Stimulated activated naive CD8-positive, alpha-beta T cell treated with anti-CD3 and anti-CD28 coated beads, Interleukin-15, Interleukin-2, amounts not matched to agents 100 ng/mL and 50 ng/mL, for 24 hours (primary cell): ENCODE data around the gene ZNF79.
A peak's percentile ranks its signal among the peaks of the same experiment; 100 is the strongest.

ENCODE experiments used
- H3K27ac Mint-ChIP-seq: one replicate; pipeline ENCODE4 v1.8.0; 2021; ENCODE audit warnings: mild to moderate bottlenecking, mixed read lengths
- H3K27me3 Mint-ChIP-seq: one replicate; pipeline ENCODE4 v1.8.0; 2021; ENCODE audit warnings: mixed read lengths
- H3K36me3 Mint-ChIP-seq: one replicate; pipeline ENCODE4 v1.8.0; 2021; ENCODE audit warnings: low read depth, mixed read lengths
- H3K4me1 Mint-ChIP-seq: one replicate; pipeline ENCODE4 v1.8.0; 2021; ENCODE audit warnings: low read depth, mixed read lengths
- H3K4me3 Mint-ChIP-seq: one replicate; pipeline ENCODE4 v1.8.0; 2021; ENCODE audit warnings: mild to moderate bottlenecking, mixed read lengths
- H3K9me3 Mint-ChIP-seq: one replicate; pipeline ENCODE4 v1.8.0; 2021; ENCODE audit warnings: mixed read lengths

The ZNF79 gene

DNA sequence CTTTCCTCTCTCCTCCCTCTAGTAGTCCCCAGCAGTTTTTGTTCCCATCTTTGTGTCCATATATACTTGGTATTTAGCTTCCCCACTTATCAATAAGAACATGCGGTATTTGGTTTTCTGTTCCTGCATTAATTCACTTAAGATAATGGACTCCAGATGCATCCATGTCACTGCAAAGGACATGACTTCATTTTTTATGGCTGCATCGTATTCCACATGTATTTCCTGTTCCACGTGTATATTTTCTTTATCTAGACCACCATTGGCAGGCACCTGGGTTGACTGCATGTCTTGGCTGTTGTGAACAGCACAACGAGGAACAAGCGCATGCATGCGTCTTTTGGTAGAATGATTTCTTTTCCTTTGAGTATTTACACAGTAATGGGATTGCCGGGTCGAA is 6.2 kb downstream of the ZNF79 start:
- no peak overlapping the region for H3K4me3 Mint-ChIP-seq
- H3K9me3 Mint-ChIP-seq: no peaks in the 10 kb centered on the region
- peaks cover 78% of the 10 kb centered on the region for H3K36me3 Mint-ChIP-seq
- peak overlapping the region; percentile 52 for H3K27ac Mint-ChIP-seq
- peaks cover 53% of the 10 kb centered on the region for H3K4me1 Mint-ChIP-seq
- no peaks in the 10 kb centered on the region for H3K27me3 Mint-ChIP-seq

DNA sequence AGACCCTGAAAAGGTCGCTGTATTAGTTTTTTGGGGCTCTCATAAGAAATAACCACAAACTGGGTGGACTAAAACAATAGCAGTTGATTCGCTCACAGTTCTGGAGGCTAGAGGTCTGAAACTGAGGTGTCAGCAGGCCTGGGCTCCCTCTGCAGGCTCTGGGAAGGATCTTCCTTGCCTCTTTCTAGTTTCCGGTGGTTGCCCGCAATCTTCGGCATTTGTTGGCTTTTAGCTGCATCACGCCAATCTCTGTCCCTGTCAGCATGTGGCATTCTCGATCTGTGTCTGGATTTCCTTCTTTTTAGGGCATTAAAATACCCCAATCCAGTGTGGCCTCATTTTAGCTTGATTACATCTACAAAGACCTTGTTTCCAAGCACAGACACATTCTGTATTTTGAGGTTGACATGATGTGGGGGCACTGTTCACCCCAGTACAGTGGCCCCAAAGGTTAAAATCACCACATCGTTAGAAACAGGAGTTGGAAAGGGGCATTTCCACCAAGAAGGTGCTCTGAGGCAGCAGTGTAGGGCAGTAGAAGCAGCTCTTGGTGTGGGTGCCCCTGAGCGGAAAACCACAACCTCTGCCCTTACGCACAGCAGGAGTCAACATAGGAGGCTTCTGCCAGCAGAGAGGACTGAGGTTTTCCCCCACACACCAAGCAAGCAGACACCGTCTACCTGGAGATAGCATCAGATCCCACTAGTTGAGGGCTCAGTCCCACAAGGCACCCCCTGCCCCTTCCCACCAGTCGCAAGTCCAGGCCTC is 13.5 kb downstream of the ZNF79 start:
- H3K27ac Mint-ChIP-seq: peak overlapping the region; percentile 88
- peaks cover 18% of the 10 kb centered on the region for H3K4me1 Mint-ChIP-seq
- peaks cover 77% of the 10 kb centered on the region for H3K36me3 Mint-ChIP-seq

GRCh38 chr9:127438394-127438793 is 14.2 kb downstream of the ZNF79 start:
- H3K4me3 Mint-ChIP-seq: no peak overlapping the region
- no peaks in the 10 kb centered on the region for H3K9me3 Mint-ChIP-seq
- peaks cover 18% of the 10 kb centered on the region for H3K4me1 Mint-ChIP-seq
- H3K27me3 Mint-ChIP-seq: no peaks in the 10 kb centered on the region
- no peak overlapping the region for H3K27ac Mint-ChIP-seq
- peaks cover 77% of the 10 kb centered on the region for H3K36me3 Mint-ChIP-seq

More for the DNA sequence above, 13.5 kb downstream of the ZNF79 start:
- Mint-ChIP-seq H3K4me3 (peak overlapping the region; percentile 37), H3K27me3 (no peaks in the 10 kb centered on the region), H3K9me3 (no peaks in the 10 kb centered on the region)

DNA sequence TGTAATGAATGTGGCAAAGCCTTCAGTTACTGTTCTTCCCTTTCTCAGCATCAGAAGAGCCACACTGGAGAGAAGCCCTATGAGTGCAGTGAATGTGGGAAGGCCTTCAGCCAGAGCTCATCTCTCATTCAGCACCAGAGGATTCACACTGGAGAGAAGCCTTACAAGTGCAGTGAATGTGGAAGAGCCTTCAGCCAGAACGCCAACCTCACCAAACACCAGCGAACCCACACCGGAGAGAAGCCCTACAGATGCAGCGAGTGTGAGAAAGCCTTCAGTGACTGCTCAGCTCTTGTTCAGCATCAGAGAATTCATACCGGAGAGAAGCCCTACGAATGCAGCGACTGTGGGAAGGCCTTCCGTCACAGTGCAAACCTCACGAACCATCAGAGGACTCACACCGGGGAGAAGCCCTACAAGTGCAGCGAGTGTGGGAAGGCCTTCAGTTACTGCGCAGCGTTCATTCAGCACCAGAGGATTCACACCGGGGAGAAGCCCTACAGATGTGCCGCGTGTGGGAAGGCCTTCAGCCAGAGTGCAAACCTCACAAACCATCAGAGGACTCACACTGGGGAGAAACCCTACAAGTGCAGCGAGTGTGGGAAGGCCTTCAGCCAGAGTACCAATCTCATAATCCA is 20.2 kb downstream of the ZNF79 start:
- no peak overlapping the region for H3K4me3 Mint-ChIP-seq
- peaks cover 8% of the 10 kb centered on the region for H3K9me3 Mint-ChIP-seq
- H3K27ac Mint-ChIP-seq: peak overlapping the region; percentile 59
- no peaks in the 10 kb centered on the region for H3K27me3 Mint-ChIP-seq
- peaks cover 87% of the 10 kb centered on the region for H3K36me3 Mint-ChIP-seq
- peaks cover 31% of the 10 kb centered on the region for H3K4me1 Mint-ChIP-seq

DNA sequence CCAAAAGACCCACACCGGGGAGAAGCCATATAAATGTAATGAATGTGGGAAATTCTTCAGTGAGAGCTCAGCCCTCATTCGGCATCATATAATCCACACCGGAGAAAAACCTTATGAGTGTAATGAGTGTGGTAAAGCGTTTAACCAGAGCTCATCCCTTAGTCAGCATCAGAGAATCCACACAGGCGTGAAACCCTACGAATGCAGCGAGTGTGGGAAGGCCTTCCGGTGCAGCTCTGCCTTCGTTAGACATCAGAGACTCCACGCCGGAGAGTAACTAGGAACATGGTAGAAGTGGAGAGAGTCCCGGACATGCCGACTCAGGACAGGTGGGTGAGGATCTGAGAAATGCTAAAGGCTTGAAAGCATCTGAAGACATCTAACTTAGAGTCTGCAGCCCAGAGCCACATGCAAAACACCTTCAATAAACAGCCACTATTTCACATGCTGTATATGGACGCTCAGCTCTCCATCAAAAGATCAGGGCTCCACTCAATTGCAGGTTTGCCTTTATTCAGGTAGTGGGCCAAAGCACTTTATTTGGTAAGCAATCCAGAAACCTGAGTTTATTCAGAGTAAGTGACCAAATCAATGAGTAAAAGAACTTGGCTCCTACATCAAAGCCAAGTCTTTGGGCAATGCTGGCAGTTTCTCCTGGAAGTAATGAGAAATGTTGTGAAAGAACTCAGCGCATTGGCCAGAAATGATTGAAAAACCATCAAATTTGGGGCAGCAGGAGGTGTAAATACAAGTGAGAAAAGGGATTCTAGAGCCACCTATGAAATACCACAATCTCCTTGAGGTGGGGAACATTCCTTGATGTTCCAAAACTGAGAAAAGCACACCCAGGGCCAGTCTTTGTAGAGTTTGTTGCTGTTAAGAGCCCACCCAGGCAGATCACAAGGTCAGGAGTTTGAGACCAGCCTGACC is 21.0 kb downstream of the ZNF79 start:
- peaks cover 8% of the 10 kb centered on the region for H3K9me3 Mint-ChIP-seq
- H3K27me3 Mint-ChIP-seq: no peaks in the 10 kb centered on the region
- H3K4me1 Mint-ChIP-seq: peaks cover 38% of the 10 kb centered on the region
- peak overlapping the region; percentile 99 for H3K27ac Mint-ChIP-seq
- H3K36me3 Mint-ChIP-seq: peaks cover 92% of the 10 kb centered on the region
- no peak overlapping the region for H3K4me3 Mint-ChIP-seq

DNA sequence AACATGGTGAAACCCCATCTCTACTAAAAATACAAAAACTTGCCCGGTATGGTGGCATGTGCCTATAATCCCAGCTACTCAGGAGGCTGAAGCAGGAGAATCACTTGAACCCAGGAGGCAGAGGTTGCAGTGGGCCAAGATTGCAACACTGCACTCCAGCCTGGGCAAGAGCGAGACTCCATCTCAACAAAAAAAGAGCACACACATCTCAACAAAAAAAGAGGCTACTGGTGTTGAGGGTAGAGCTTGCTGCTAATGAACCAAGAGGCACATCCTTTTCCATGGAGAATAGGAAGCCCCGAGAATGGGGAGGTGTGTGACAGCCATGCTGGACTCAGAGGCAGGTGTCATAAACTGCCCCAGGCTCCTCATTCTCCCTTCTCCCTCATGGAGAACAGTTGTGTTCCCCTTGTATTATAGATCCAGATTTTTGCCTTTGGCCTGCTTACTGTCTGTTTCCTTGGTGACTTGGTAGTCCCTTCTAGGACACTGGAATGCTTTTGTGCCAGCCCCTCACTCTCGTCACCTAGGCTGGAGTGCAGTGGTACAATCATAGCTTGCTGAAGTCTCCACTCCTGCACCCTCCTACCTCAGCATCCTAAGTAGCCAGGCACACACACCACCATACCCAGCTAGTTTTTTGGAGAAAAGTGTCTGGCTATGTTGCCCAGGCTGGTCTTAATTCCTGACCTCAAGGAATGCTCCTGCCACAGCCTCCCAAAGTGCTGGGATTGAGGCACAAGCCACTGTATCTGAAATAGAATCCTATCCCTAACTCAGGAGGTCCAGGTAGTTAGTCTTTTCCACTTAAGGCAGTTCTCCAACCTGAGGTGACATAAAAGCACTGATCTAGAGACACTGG is 21.9 kb downstream of the ZNF79 start:
- H3K4me3 Mint-ChIP-seq: peak overlapping the region; percentile 69
- H3K27me3 Mint-ChIP-seq: no peaks in the 10 kb centered on the region
- H3K9me3 Mint-ChIP-seq: peaks cover 8% of the 10 kb centered on the region
- H3K4me1 Mint-ChIP-seq: peaks cover 43% of the 10 kb centered on the region
- H3K36me3 Mint-ChIP-seq: peaks cover 92% of the 10 kb centered on the region
- peak overlapping the region; percentile 99 for H3K27ac Mint-ChIP-seq

- peak overlapping the region; percentile 99 for H3K27ac Mint-ChIP-seq
- H3K4me3 Mint-ChIP-seq: peak overlapping the region; percentile 97
- peaks cover 8% of the 10 kb centered on the region for H3K9me3 Mint-ChIP-seq
- no peaks in the 10 kb centered on the region for H3K27me3 Mint-ChIP-seq
- H3K36me3 Mint-ChIP-seq: peaks cover 91% of the 10 kb centered on the region
- H3K4me1 Mint-ChIP-seq: peaks cover 46% of the 10 kb centered on the region
Measured at GRCh38 chr9:127446713-127447415, 22.7 kb downstream of the ZNF79 start.

- Mint-ChIP-seq H3K4me3 (peak overlapping the region; percentile 97), H3K27ac (peak overlapping the region; percentile 99), H3K27me3 (no peaks in the 10 kb centered on the region), H3K9me3 (peaks cover 8% of the 10 kb centered on the region), H3K4me1 (peaks cover 51% of the 10 kb centered on the region), H3K36me3 (peaks cover 86% of the 10 kb centered on the region)
Measured at GRCh38 chr9:127447416-127448111, 23.4 kb downstream of the ZNF79 start.

GRCh38 chr9:127448112-127448805 is 24.1 kb downstream of the ZNF79 start:
- Mint-ChIP-seq H3K4me1 (peaks cover 54% of the 10 kb centered on the region), H3K27ac (peak overlapping the region; percentile 99), H3K36me3 (peaks cover 80% of the 10 kb centered on the region), H3K9me3 (peaks cover 8% of the 10 kb centered on the region), H3K27me3 (no peaks in the 10 kb centered on the region), H3K4me3 (peak overlapping the region; percentile 97)

- H3K36me3 Mint-ChIP-seq: peaks cover 72% of the 10 kb centered on the region
- no peaks in the 10 kb centered on the region for H3K27me3 Mint-ChIP-seq
- H3K9me3 Mint-ChIP-seq: peaks cover 5% of the 10 kb centered on the region
- H3K4me1 Mint-ChIP-seq: peaks cover 54% of the 10 kb centered on the region
- peak overlapping the region; percentile 99 for H3K27ac Mint-ChIP-seq
- peak overlapping the region; percentile 97 for H3K4me3 Mint-ChIP-seq
Measured at GRCh38 chr9:127449332-127449966, 25.3 kb downstream of the ZNF79 start.

GRCh38 chr9:127450243-127450760 is 26.1 kb downstream of the ZNF79 start:
- Mint-ChIP-seq H3K4me1 (peaks cover 54% of the 10 kb centered on the region), H3K27ac (peak overlapping the region; percentile 99), H3K9me3 (no peaks in the 10 kb centered on the region), H3K4me3 (peak overlapping the region; percentile 97), H3K36me3 (peaks cover 64% of the 10 kb centered on the region), H3K27me3 (no peaks in the 10 kb centered on the region)
